GM18868 (cell line): Measurements from ENCODE around the gene UMAD1.

Experiments
- ATAC-seq: cut with Tn5 transposase; IDR thresholded peaks from one replicate; pipeline ENCODE4 v1.9.1; 2021; ENCODE audit warnings: mild to moderate bottlenecking, moderate library complexity; ENCODE audit not compliant: unreplicated experiment

The UMAD1 gene

GRCh38 chr7:7916064-7916463, 275.5 kb downstream of the UMAD1 start:
- no peak for ATAC-seq

GRCh38 chr7:7917593-7917992, 277.0 kb downstream of the UMAD1 start:
- no peak for ATAC-seq

GRCh38 chr7:7918736-7919448, 278.3 kb downstream of the UMAD1 start:
- no peak for ATAC-seq

- ATAC-seq, result no peak
Observed at GRCh38 chr7:7919449-7919945, 278.9 kb downstream of the UMAD1 start.

GRCh38 chr7:7920056-7920455, 279.5 kb downstream of the UMAD1 start:
- no peak for ATAC-seq

- peak; percentile 91 for ATAC-seq
Observed at GRCh38 chr7:7920481-7920880, 279.9 kb downstream of the UMAD1 start.

GRCh38 chr7:7921830-7922229, 281.3 kb downstream of the UMAD1 start:
- ATAC-seq, result no peak

- peak; percentile 40 for ATAC-seq
Observed at GRCh38 chr7:7922684-7923385, 282.3 kb downstream of the UMAD1 start.

- no peak for ATAC-seq
Observed at GRCh38 chr7:7923818-7924217, 283.3 kb downstream of the UMAD1 start.

GRCh38 chr7:7924303-7924702, 283.8 kb downstream of the UMAD1 start:
- no peak for ATAC-seq
